K562 (cell line): ENCODE data around the gene HCFC1R1. TPM values are rescaled to one million over a fixed set of nuclear protein-coding genes. Genes with fewer than 3 reads are reported as not detected.
A peak's percentile ranks its signal among the peaks of the same experiment; 100 is the strongest.

ENCODE experiments used
- CBX1 ChIP-seq: sonication (generic); IDR thresholded peaks from 2 replicates; pipeline ENCODE4 v1.6.1; 2016; ENCODE audit warnings: antibody characterized with exemption, low read depth, mild to moderate bottlenecking
- EP400 ChIP-seq: fragments of 450-650 bp; IDR thresholded peaks from 2 replicates; pipeline ENCODE4 v1.6.1; 2017; ENCODE audit warnings: antibody characterized with exemption, mild to moderate bottlenecking, moderate library complexity
- FOXJ2 ChIP-seq: fragments of 200-800 bp; sonication (Bioruptor generic); IDR thresholded peaks from 2 replicates; pipeline ENCODE4 v1.6.1; 2016; ENCODE audit warnings: missing genetic modification characterization, missing compliant biosample characterization
- GTF2E2 ChIP-seq: fragments of 200-800 bp; sonication (Bioruptor generic); IDR thresholded peaks from 2 replicates; pipeline ENCODE4 v1.6.1; 2016; ENCODE audit warnings: missing genetic modification characterization, missing compliant biosample characterization
- HIVEP1 ChIP-seq: fragments of 250-450 bp; sonication (Bioruptor Pico); IDR thresholded peaks from 2 replicates; pipeline ENCODE4 v1.4.0; 2020; ENCODE audit warnings: mild to moderate bottlenecking
- IRF2 ChIP-seq: sonication (generic); formaldehyde crosslinking; IDR thresholded peaks from 2 replicates; pipeline ENCODE4 v1.8.1; 2022; ENCODE audit warnings: mild to moderate bottlenecking, missing genetic modification reagents
- KDM2B ChIP-seq: fragments of 250-450 bp; sonication (Bioruptor Pico); IDR thresholded peaks from 2 replicates; pipeline ENCODE4 v1.8.0; 2021; ENCODE audit warnings: mild to moderate bottlenecking, moderate library complexity
- ZFP30 ChIP-seq: fragments of 250-450 bp; sonication (Bioruptor Pico); IDR thresholded peaks from 2 replicates; pipeline ENCODE4 v1.8.0; 2022; ENCODE audit warnings: moderate library complexity, mild to moderate bottlenecking, inconsistent platforms, borderline replicate concordance
- ZNF263 ChIP-seq: sonication (generic); formaldehyde crosslinking; IDR thresholded peaks from 2 replicates; pipeline ENCODE4 v1.8.0; 2022; ENCODE audit warnings: mild to moderate bottlenecking, missing genetic modification reagents, borderline replicate concordance
- ZNF384 ChIP-seq: IDR thresholded peaks from 2 replicates; pipeline ENCODE4 v1.6.1; 2012; ENCODE audit warnings: low read depth, low read length, improper control_type of control experiment
- ZNF766 ChIP-seq: fragments of 200-800 bp; sonication (Bioruptor generic); conservative IDR thresholded peaks from 2 replicates; pipeline ENCODE4 v1.6.1; 2016; ENCODE audit warnings: missing genetic modification characterization, missing compliant biosample characterization
- polyA plus RNA-seq, 8 experiments: library from polyadenylated mRNA; depleted of rRNA in 4 of 8; stranded (reverse) in 5 of 8; unstranded in 3 of 8; fragments of >200 nt; fragmentation: Nextera tagmentation in 2 of 8; fragmentation: Illumina TruSeq in 1 of 8; extraction: Ambion mirVana in 2 of 8; extraction: Trizol in 1 of 8; gene quantifications; 2 replicates each; pipeline versions ENCODE4 v1.2.1 to v1.2.3, GENCODE V29; 2011 to 2014; ENCODE audit warnings: inconsistent platforms in 1 of 8, missing spikeins in 1 of 8
- total RNA-seq, 7 experiments: library from RNA; depleted of rRNA in 6 of 7; stranded (reverse); fragments of >200 nt in 6 of 7; fragmentation: Illumina TruSeq in 2 of 7; extraction: Trizol in 2 of 7; gene quantifications; 2 replicates each; pipeline versions ENCODE4 v1.2.1 to v1.2.3, GENCODE V29; 2011 to 2021; ENCODE audit warnings: low replicate concordance in 1 of 7
- TF ChIP-seq, protein P1 (sequence below): sonication (generic); formaldehyde crosslinking; IDR thresholded peaks from 2 replicates; pipeline ENCODE4 v1.5.0; 2020; ENCODE audit warnings: missing genetic modification reagents
- TF ChIP-seq, protein P2 (sequence below): fragments of 450-650 bp; IDR thresholded peaks from 2 replicates; pipeline ENCODE4 v1.6.1; 2016
- TF ChIP-seq, protein P3 (sequence below): fragments of 450-650 bp; IDR thresholded peaks from 2 replicates; pipeline ENCODE4 v1.6.1; 2017; ENCODE audit warnings: mild to moderate bottlenecking, moderate library complexity
- TF ChIP-seq, protein P4 (sequence below): fragments of 200-600 bp; sonication (generic); IDR thresholded peaks from one replicate; pipeline ENCODE4 v1.6.1; 2012; ENCODE audit warnings: mild to moderate bottlenecking, low read depth, low read length, inconsistent platforms

HCFC1R1 gene
- total and polyA plus RNA-seq, 9 of the 15 experiments (the other 6 are each of a cell fraction or from before 2014, with no cell fraction given), result 2.2 to 29.0 (median 11.2) TPM

DNA sequence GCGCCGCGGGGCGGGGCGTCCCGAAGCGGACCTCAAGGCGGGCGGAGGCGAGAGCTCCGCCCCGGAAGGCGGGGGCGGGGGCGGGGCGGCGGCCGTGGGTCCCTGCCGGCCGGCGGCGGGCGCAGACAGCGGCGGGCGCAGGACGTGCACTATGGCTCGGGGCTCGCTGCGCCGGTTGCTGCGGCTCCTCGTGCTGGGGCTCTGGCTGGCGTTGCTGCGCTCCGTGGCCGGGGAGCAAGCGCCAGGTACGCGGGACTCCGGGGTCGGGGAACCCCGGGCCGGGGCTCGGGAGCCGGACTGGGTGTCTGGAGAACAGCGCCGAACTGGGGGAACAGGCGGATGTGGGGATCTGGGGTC, 3.5 kb downstream of the HCFC1R1 start, which contains the start of gene TNFRSF12A (continued):
- TF ChIP-seq ZFP30 (CRISPR knock-in tag), result no peak
- no peak for TF ChIP-seq HIVEP1 (CRISPR knock-in tag)
- TF ChIP-seq ZNF384, result no peak
- TF ChIP-seq ZNF766 (CRISPR knock-in tag), result 0 out of 2 replicates have a peak, but pooled peaks have one; percentile 1
- TF ChIP-seq, protein P1, sequence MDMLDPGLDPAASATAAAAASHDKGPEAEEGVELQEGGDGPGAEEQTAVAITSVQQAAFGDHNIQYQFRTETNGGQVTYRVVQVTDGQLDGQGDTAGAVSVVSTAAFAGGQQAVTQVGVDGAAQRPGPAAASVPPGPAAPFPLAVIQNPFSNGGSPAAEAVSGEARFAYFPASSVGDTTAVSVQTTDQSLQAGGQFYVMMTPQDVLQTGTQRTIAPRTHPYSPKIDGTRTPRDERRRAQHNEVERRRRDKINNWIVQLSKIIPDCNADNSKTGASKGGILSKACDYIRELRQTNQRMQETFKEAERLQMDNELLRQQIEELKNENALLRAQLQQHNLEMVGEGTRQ, result no peak; the same call in none of the 2 replicates
- TF ChIP-seq FOXJ2, result no peak
- no peak for TF ChIP-seq IRF2 (CRISPR knock-in tag)
- TF ChIP-seq, protein P2, sequence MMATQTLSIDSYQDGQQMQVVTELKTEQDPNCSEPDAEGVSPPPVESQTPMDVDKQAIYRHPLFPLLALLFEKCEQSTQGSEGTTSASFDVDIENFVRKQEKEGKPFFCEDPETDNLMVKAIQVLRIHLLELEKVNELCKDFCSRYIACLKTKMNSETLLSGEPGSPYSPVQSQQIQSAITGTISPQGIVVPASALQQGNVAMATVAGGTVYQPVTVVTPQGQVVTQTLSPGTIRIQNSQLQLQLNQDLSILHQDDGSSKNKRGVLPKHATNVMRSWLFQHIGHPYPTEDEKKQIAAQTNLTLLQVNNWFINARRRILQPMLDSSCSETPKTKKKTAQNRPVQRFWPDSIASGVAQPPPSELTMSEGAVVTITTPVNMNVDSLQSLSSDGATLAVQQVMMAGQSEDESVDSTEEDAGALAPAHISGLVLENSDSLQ, result no peak
- TF ChIP-seq, protein P3, sequence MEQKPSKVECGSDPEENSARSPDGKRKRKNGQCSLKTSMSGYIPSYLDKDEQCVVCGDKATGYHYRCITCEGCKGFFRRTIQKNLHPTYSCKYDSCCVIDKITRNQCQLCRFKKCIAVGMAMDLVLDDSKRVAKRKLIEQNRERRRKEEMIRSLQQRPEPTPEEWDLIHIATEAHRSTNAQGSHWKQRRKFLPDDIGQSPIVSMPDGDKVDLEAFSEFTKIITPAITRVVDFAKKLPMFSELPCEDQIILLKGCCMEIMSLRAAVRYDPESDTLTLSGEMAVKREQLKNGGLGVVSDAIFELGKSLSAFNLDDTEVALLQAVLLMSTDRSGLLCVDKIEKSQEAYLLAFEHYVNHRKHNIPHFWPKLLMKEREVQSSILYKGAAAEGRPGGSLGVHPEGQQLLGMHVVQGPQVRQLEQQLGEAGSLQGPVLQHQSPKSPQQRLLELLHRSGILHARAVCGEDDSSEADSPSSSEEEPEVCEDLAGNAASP, result no peak
- peak; percentile 62; the same call in 1 of the 2 replicates for TF ChIP-seq GTF2E2 (tag)
- TF ChIP-seq, protein P4, sequence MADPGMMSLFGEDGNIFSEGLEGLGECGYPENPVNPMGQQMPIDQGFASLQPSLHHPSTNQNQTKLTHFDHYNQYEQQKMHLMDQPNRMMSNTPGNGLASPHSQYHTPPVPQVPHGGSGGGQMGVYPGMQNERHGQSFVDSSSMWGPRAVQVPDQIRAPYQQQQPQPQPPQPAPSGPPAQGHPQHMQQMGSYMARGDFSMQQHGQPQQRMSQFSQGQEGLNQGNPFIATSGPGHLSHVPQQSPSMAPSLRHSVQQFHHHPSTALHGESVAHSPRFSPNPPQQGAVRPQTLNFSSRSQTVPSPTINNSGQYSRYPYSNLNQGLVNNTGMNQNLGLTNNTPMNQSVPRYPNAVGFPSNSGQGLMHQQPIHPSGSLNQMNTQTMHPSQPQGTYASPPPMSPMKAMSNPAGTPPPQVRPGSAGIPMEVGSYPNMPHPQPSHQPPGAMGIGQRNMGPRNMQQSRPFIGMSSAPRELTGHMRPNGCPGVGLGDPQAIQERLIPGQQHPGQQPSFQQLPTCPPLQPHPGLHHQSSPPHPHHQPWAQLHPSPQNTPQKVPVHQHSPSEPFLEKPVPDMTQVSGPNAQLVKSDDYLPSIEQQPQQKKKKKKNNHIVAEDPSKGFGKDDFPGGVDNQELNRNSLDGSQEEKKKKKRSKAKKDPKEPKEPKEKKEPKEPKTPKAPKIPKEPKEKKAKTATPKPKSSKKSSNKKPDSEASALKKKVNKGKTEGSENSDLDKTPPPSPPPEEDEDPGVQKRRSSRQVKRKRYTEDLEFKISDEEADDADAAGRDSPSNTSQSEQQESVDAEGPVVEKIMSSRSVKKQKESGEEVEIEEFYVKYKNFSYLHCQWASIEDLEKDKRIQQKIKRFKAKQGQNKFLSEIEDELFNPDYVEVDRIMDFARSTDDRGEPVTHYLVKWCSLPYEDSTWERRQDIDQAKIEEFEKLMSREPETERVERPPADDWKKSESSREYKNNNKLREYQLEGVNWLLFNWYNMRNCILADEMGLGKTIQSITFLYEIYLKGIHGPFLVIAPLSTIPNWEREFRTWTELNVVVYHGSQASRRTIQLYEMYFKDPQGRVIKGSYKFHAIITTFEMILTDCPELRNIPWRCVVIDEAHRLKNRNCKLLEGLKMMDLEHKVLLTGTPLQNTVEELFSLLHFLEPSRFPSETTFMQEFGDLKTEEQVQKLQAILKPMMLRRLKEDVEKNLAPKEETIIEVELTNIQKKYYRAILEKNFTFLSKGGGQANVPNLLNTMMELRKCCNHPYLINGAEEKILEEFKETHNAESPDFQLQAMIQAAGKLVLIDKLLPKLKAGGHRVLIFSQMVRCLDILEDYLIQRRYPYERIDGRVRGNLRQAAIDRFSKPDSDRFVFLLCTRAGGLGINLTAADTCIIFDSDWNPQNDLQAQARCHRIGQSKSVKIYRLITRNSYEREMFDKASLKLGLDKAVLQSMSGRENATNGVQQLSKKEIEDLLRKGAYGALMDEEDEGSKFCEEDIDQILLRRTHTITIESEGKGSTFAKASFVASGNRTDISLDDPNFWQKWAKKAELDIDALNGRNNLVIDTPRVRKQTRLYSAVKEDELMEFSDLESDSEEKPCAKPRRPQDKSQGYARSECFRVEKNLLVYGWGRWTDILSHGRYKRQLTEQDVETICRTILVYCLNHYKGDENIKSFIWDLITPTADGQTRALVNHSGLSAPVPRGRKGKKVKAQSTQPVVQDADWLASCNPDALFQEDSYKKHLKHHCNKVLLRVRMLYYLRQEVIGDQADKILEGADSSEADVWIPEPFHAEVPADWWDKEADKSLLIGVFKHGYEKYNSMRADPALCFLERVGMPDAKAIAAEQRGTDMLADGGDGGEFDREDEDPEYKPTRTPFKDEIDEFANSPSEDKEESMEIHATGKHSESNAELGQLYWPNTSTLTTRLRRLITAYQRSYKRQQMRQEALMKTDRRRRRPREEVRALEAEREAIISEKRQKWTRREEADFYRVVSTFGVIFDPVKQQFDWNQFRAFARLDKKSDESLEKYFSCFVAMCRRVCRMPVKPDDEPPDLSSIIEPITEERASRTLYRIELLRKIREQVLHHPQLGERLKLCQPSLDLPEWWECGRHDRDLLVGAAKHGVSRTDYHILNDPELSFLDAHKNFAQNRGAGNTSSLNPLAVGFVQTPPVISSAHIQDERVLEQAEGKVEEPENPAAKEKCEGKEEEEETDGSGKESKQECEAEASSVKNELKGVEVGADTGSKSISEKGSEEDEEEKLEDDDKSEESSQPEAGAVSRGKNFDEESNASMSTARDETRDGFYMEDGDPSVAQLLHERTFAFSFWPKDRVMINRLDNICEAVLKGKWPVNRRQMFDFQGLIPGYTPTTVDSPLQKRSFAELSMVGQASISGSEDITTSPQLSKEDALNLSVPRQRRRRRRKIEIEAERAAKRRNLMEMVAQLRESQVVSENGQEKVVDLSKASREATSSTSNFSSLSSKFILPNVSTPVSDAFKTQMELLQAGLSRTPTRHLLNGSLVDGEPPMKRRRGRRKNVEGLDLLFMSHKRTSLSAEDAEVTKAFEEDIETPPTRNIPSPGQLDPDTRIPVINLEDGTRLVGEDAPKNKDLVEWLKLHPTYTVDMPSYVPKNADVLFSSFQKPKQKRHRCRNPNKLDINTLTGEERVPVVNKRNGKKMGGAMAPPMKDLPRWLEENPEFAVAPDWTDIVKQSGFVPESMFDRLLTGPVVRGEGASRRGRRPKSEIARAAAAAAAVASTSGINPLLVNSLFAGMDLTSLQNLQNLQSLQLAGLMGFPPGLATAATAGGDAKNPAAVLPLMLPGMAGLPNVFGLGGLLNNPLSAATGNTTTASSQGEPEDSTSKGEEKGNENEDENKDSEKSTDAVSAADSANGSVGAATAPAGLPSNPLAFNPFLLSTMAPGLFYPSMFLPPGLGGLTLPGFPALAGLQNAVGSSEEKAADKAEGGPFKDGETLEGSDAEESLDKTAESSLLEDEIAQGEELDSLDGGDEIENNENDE, result no peak
- TF ChIP-seq ZNF263 (CRISPR knock-in tag), result peak; percentile 32; the same call in 1 of the 2 replicates
- TF ChIP-seq KDM2B (CRISPR knock-in tag), result 0 out of 2 replicates have a peak, but pooled peaks have one; percentile 70
- TF ChIP-seq CBX1, result peak; percentile 58; the same call in 1 of the 2 replicates
- TF ChIP-seq EP400, result peak; percentile 29; the same call in 1 of the 2 replicates
